Upper lobe of left lung (tissue), 6 donors: Measurements from ENCODE around the gene PRKD2. TPM values are rescaled to one million over a fixed set of nuclear protein-coding genes. Genes with fewer than 3 reads are reported as not detected.

Experiments
- ATAC-seq, 2 donors: fragments of 200-7000 bp; cut with Tn5 transposase; one replicate each; pipeline ENCODE4 v1.9.1; 2022; ENCODE audit warnings: mild to moderate bottlenecking in 2 of 2, moderate library complexity in 2 of 2; ENCODE audit not compliant: low FRiP score in 2 of 2
- DNase-seq, 2 donors: peaks; one replicate each; pipeline ENCODE4 v3.0.0-alpha.2; 2019 to 2020
- H3K27ac ChIP-seq, 4 donors: fragments of 200-600 bp; sonication (generic); one replicate each; pipeline ENCODE4 v1.5.1; 2016 to 2019
- H3K27me3 ChIP-seq, 4 donors: fragments of 200-600 bp; sonication (generic); one replicate each; pipeline ENCODE4 v1.5.1; 2017 to 2019
- H3K36me3 ChIP-seq, 4 donors: fragments of 200-600 bp; sonication (generic); one replicate each; pipeline ENCODE4 v1.5.1; 2016 to 2019
- H3K4me1 ChIP-seq, 4 donors: fragments of 200-600 bp; sonication (generic); one replicate each; pipeline ENCODE4 v1.5.1; 2018 to 2019
- H3K4me3 ChIP-seq, 4 donors: fragments of 200-600 bp; sonication (generic); one replicate each; pipeline ENCODE4 v1.5.1; 2017 to 2019; ENCODE audit warnings: mild to moderate bottlenecking in 2 of 4, moderate library complexity in 1 of 4
- H3K9me3 ChIP-seq, 4 donors: fragments of 200-600 bp; sonication (generic); one replicate each; pipeline ENCODE4 v1.5.1; 2018 to 2019
- EP300 ChIP-seq, 4 donors: sonication (generic); formaldehyde crosslinking; IDR thresholded peaks; one replicate each; pipeline ENCODE4 v1.5.1; 2017; ENCODE audit warnings: antibody characterized with exemption in 4 of 4, control low read depth in 2 of 4
- POLR2A ChIP-seq, 4 donors: fragments of 450-650 bp; IDR thresholded peaks; one replicate each; pipeline ENCODE4 v1.5.1; 2016 to 2017; ENCODE audit warnings: antibody characterized with exemption in 4 of 4, mild to moderate bottlenecking in 2 of 4
- POLR2AphosphoS5 ChIP-seq, 2 donors: sonication (generic); formaldehyde crosslinking; IDR thresholded peaks; one replicate each; pipeline ENCODE4 v1.5.1; 2017; ENCODE audit warnings: antibody characterized with exemption in 2 of 2
- WGBS, 2 donors: methylation state at CpG; one replicate each; pipeline ENCODE4 v1.1.5; 2017 to 2018; 5-methylcytosine and 5-hydroxymethylcytosine counted together
- total RNA-seq, 6 donors: library from RNA; depleted of rRNA in 4 of 6; stranded (reverse); fragments of >200 nt in 4 of 6; gene quantifications; one replicate each; pipeline versions ENCODE4 v1.1.0 to v1.2.1, GENCODE V29; 2016 to 2021
- TF ChIP-seq, protein P1 (sequence below), 6 experiments: fragments of 450-650 bp in 4 of 6; fragments of 200-600 bp in 2 of 6; sonication (generic) in 2 of 6; IDR thresholded peaks; one replicate each; pipeline ENCODE4 v1.5.1; 2016 to 2019; ENCODE audit warnings: antibody characterized with exemption in 6 of 6
- donor health status: DM: no; HTN: no; CAD: no; lungs with moderate emphysema.
- donor health status: DM: no; HTN: yes; CAD: no; lungs with severe emphysema.

The PRKD2 gene
- total RNA-seq, 6 donors from 2014 or later: 25.2 to 65.4 (median 50.3) TPM

DNA sequence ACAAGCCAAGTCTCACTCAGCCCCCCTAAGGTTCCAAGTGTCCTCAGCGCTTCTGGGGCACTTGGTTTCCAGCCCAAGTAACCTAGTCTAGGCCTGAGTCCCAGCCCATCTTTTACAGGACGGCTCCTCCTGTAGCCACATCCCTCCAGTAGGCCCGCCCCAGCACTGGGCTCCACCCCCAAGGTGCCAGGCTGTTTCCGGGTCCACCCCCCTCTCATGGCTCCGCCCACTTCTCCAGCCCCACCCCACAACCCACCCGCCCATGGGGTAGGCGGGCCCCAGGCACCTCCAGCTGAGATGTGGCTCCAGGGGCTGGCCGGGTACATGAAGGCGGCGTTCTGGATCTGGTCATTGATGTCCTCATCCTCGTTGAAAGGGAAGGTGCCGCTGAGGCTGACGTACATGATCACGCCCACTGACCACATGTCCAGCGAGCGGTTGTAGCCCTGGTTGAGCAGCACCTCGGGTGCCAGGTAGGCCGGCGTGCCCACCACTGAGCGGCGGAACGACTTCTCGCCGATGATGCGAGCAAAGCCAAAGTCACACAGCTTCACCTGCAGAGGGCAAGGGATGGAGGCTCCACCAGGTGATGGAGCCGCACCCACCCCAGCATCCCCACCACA, 38.7 kb downstream of the PRKD2 start:
- WGBS, 2 donors: 78 to 89% methylated on average over 9 to 26 of the region's 26 CpGs
- H3K27me3 ChIP-seq: no peaks in the 10 kb centered on the region
- H3K9me3 ChIP-seq: no peaks in the 10 kb centered on the region
- DNase-seq (peak in 1 of 2 donors; percentile 74), ATAC-seq (peak; percentile 31 to 41)
- TF ChIP-seq, protein P1, sequence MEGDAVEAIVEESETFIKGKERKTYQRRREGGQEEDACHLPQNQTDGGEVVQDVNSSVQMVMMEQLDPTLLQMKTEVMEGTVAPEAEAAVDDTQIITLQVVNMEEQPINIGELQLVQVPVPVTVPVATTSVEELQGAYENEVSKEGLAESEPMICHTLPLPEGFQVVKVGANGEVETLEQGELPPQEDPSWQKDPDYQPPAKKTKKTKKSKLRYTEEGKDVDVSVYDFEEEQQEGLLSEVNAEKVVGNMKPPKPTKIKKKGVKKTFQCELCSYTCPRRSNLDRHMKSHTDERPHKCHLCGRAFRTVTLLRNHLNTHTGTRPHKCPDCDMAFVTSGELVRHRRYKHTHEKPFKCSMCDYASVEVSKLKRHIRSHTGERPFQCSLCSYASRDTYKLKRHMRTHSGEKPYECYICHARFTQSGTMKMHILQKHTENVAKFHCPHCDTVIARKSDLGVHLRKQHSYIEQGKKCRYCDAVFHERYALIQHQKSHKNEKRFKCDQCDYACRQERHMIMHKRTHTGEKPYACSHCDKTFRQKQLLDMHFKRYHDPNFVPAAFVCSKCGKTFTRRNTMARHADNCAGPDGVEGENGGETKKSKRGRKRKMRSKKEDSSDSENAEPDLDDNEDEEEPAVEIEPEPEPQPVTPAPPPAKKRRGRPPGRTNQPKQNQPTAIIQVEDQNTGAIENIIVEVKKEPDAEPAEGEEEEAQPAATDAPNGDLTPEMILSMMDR (IDR thresholded peaks at IDR 0.05): no peak
- no peak for TF ChIP-seq POLR2A (IDR thresholded peaks at IDR 0.05)
- no peak for TF ChIP-seq POLR2AphosphoS5 (IDR thresholded peaks at IDR 0.05)
- no peak for TF ChIP-seq EP300 (IDR thresholded peaks at IDR 0.05)
- no peak overlapping the region for H3K4me3 ChIP-seq
- no peaks in the 10 kb centered on the region for H3K4me1 ChIP-seq
- H3K27ac ChIP-seq: no peak overlapping the region
- peaks cover 12 to 100% (median 77%) of the 10 kb centered on the region in 4 donors for H3K36me3 ChIP-seq

- Histone ChIP-seq H3K9me3 (no peaks in the 10 kb centered on the region), H3K36me3 (peaks cover 4 to 73% (median 55%) of the 10 kb centered on the region in 4 donors), H3K27me3 (no peaks in the 10 kb centered on the region), H3K4me1 (no peaks in the 10 kb centered on the region), H3K27ac (no peak overlapping the region), H3K4me3 (no peak overlapping the region)
- DNase-seq (no peak), ATAC-seq (peak in 1 of 2 donors; percentile 13)
- TF ChIP-seq POLR2AphosphoS5 (IDR thresholded peaks at IDR 0.05) (no peak), POLR2A (IDR thresholded peaks at IDR 0.05) (no peak), EP300 (IDR thresholded peaks at IDR 0.05) (no peak)
- TF ChIP-seq, protein P1 (IDR thresholded peaks at IDR 0.05): no peak
- 90 to 95% methylated on average over 7 to 16 of the region's 21 CpGs for WGBS, 2 donors
Measured at GRCh38 chr19:46674416-46675178, 42.3 kb downstream of the PRKD2 start.

GRCh38 chr19:46670813-46671212, 46.1 kb downstream of the PRKD2 start:
- Histone ChIP-seq H3K9me3 (no peaks in the 10 kb centered on the region), H3K4me1 (no peaks in the 10 kb centered on the region), H3K27me3 (no peaks in the 10 kb centered on the region), H3K36me3 (peaks cover 0 to 35% (median 26%) of the 10 kb centered on the region in 4 donors), H3K4me3 (no peak overlapping the region), H3K27ac (no peak overlapping the region)
- ATAC-seq: no peak
- TF ChIP-seq POLR2AphosphoS5 (IDR thresholded peaks at IDR 0.05) (no peak), EP300 (IDR thresholded peaks at IDR 0.05) (no peak), POLR2A (IDR thresholded peaks at IDR 0.05) (no peak)
- TF ChIP-seq, protein P1 (IDR thresholded peaks at IDR 0.05): no peak
- DNase-seq: no peak

GRCh38 chr19:46668662-46669061, 48.3 kb downstream of the PRKD2 start:
- WGBS, 2 donors: 89 to 95% methylated on average over 3 of the region's 3 CpGs
- Histone ChIP-seq H3K9me3 (no peaks in the 10 kb centered on the region), H3K36me3 (peaks cover 0 to 14% (median 7%) of the 10 kb centered on the region in 4 donors), H3K27me3 (no peaks in the 10 kb centered on the region), H3K4me3 (no peak overlapping the region), H3K4me1 (no peaks in the 10 kb centered on the region), H3K27ac (no peak overlapping the region)
- TF ChIP-seq EP300 (IDR thresholded peaks at IDR 0.05) (no peak), POLR2AphosphoS5 (IDR thresholded peaks at IDR 0.05) (no peak), POLR2A (IDR thresholded peaks at IDR 0.05) (no peak)
- TF ChIP-seq, protein P1 (IDR thresholded peaks at IDR 0.05): no peak
- no peak for ATAC-seq
- no peak for DNase-seq
